NT2/D1 (cell line): Measurements from ENCODE around the gene CCDC50.
A peak's percentile ranks its signal among the peaks of the same experiment; 100 is the strongest.

Experiments
- DNase-seq: peaks from one replicate; pipeline ENCODE4 v3.0.0-alpha.2; 2011; ENCODE audit warnings: low read depth, low spot score
- H3K27me3 ChIP-seq: 2 replicates; pipeline ENCODE4 v1.6.0; 2011; ENCODE audit warnings: mild to moderate bottlenecking; ENCODE audit not compliant: insufficient read length, insufficient read depth
- H3K36me3 ChIP-seq: 2 replicates; pipeline ENCODE4 v1.6.1; 2011; ENCODE audit warnings: mild to moderate bottlenecking, low read length, mixed read lengths; ENCODE audit not compliant: insufficient read depth, insufficient read length
- H3K4me1 ChIP-seq: 2 replicates; pipeline ENCODE4 v1.5.1; 2011; ENCODE audit not compliant: insufficient read depth, insufficient read length
- H3K4me3 ChIP-seq: 2 replicates; pipeline ENCODE4 v1.5.1; 2011; ENCODE audit warnings: low read depth; ENCODE audit not compliant: insufficient read length
- H3K9ac ChIP-seq: 2 replicates; pipeline ENCODE4 v1.6.0; 2011; ENCODE audit warnings: low read depth; ENCODE audit not compliant: insufficient read length
- H3K9me3 ChIP-seq: 2 replicates; pipeline ENCODE4 v1.5.1; 2011; ENCODE audit warnings: mild to moderate bottlenecking, low read length; ENCODE audit not compliant: insufficient read depth
- SUZ12 ChIP-seq: IDR thresholded peaks from 2 replicates; pipeline ENCODE4 v1.6.1; 2011; ENCODE audit not compliant: insufficient read length, insufficient read depth; ENCODE audit errors: extremely low read depth
- YY1 ChIP-seq: IDR thresholded peaks from 2 replicates; pipeline ENCODE4 v1.6.1; 2011; ENCODE audit not compliant: insufficient read length, insufficient read depth
- ZNF274 ChIP-seq: IDR thresholded peaks from 2 replicates; pipeline ENCODE4 v1.6.1; 2011; ENCODE audit warnings: mild to moderate bottlenecking, low read depth, low read length

Gene CCDC50

DNA sequence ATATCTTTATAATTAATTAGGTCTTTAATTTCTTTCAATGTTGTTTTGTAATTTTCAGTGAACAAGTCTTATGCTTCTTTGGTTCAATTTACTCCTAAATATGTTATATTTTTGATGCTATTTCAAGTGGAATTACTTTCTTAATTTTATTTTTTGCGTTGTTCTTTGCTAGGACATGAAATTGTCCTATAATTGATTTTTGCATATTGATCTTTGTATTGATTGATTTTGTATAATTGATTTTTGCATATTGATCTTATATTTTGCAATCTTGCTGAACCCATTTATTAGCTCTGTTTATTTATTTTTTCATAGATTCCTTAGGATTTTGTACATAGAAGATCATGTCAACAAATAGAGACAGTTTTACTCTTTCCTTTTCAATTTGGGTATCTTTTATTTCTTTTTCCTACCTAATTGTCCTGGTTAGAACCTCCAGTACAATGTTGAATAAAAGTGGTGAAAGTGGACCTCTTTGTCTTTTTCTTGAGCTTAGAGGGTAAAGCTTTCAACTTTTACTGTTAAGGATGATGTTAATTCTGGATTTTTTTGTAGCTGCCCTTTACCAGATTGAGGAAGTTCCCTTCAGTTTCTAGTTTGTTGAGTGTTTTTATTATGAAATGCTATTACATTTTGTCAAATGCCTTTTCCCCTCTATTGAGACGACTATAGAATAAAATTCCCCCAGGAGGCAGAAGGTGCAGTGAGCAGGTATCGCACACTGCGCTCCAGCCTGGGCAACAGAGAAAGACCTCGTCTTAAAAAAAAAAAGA, 36.8 kb upstream of the CCDC50 start:
- H3K4me3 ChIP-seq: no peak overlapping the region
- H3K36me3 ChIP-seq: no peaks in the 10 kb centered on the region
- H3K9me3 ChIP-seq: no peaks in the 10 kb centered on the region
- no peaks in the 10 kb centered on the region for H3K27me3 ChIP-seq
- no peaks in the 10 kb centered on the region for H3K4me1 ChIP-seq
- no peak overlapping the region for H3K9ac ChIP-seq
- DNase-seq: no peak
- TF ChIP-seq SUZ12 (no peak), ZNF274 (no peak), YY1 (no peak)

DNA sequence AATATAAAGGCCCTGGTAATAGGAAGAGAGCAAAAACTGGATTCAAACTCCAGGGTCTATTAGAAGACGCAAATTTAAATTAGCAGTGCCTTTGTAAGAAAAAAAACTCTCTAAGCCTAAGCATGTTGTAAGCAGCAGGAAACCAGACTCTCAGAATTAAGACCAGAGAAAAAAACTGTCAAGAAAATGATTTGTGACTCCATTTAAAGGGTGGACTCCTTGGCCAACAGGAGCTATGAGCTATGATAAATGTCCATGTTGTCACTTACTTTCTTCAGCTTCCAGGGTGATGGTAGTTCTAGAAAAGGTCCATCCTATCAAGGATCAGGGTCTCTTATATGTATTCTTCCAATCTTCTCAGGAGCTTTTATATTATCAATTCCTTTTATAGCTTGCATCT, 34.9 kb upstream of the CCDC50 start:
- H3K4me1 ChIP-seq: no peaks in the 10 kb centered on the region
- DNase-seq: no peak
- peaks cover 2% of the 10 kb centered on the region; the same call in 1 of the 2 replicates for H3K9me3 ChIP-seq
- H3K9ac ChIP-seq: no peak overlapping the region
- TF ChIP-seq SUZ12: no peak
- no peak for TF ChIP-seq YY1
- no peak for TF ChIP-seq ZNF274
- no peaks in the 10 kb centered on the region for H3K36me3 ChIP-seq
- no peak overlapping the region for H3K4me3 ChIP-seq
- H3K27me3 ChIP-seq: no peaks in the 10 kb centered on the region

DNA sequence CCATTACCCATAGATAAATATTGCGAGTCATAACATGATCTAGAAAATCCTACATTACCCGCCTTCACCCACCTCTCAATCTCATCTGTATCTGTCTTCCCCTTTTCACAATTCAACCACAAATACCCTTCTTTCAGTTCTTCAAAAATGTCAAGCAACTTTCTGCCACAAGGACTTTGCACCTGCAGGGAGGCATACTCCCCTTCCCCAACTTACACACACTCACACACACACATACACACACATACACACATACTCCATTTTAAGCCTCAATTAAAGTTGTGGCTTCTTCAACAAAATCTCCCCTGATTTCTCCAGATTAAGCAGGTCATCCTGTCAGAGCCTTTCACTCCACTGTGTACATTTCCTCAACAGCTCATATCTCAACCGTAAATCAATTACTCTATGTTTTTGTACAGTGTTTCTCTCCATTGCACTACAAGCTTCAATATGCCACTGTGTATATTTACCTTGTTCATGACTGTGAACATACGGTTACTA, 33.1 kb upstream of the CCDC50 start:
- Histone ChIP-seq H3K9me3 (peaks cover 4% of the 10 kb centered on the region; the same call in 1 of the 2 replicates), H3K9ac (no peak overlapping the region), H3K4me1 (no peaks in the 10 kb centered on the region), H3K27me3 (no peaks in the 10 kb centered on the region), H3K4me3 (no peak overlapping the region), H3K36me3 (no peaks in the 10 kb centered on the region)
- no peak for DNase-seq
- TF ChIP-seq SUZ12 (no peak), ZNF274 (no peak), YY1 (no peak)

DNA sequence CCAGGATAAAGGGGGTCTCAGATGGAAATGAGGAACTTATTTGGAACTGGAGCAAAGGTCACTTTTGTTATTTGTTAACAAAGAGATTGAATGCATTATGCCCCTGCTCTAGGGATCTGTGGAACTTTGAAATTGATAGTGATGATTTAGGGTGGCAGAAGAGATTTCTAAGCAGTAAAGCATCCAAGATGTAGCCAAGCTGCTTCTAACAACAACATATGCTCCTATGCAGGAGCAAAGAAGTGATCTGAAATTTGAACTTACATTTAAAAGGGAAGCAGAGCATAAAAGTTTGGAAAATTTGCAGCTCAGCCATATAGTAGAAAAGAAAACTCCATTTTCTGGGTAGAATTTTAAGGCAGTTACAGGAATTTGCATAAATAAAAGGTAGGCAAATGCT, 30.3 kb upstream of the CCDC50 start:
- no peak overlapping the region for H3K4me3 ChIP-seq
- TF ChIP-seq ZNF274 (no peak), YY1 (no peak), SUZ12 (no peak)
- no peaks in the 10 kb centered on the region for H3K4me1 ChIP-seq
- no peaks in the 10 kb centered on the region for H3K27me3 ChIP-seq
- H3K9me3 ChIP-seq: peaks cover 4% of the 10 kb centered on the region; the same call in 1 of the 2 replicates
- H3K36me3 ChIP-seq: no peaks in the 10 kb centered on the region
- H3K9ac ChIP-seq: no peak overlapping the region
- no peak for DNase-seq

DNA sequence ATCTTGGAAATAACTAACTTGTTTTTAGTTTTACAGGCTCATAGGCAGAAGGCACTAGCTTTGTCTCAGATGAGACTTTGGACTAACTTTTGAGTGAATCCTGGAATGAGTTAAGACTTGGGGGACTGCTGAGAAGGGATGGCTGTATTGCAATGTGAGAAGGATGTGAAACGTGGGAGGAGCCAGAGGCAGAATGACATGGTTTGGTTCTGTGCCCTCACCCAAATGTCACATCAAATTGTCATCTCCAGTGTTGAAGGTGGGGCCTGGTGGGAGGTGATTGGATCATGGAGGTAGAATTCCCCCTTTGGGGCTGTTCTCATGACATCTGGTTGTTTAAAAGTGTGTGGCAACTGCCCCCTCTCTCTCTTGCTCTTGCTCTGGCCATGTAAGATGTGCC, 28.8 kb upstream of the CCDC50 start:
- DNase-seq: no peak
- H3K4me1 ChIP-seq: no peaks in the 10 kb centered on the region
- no peak overlapping the region for H3K4me3 ChIP-seq
- H3K9ac ChIP-seq: no peak overlapping the region
- H3K36me3 ChIP-seq: no peaks in the 10 kb centered on the region
- no peaks in the 10 kb centered on the region for H3K27me3 ChIP-seq
- peaks cover 4% of the 10 kb centered on the region; the same call in 1 of the 2 replicates for H3K9me3 ChIP-seq
- TF ChIP-seq SUZ12 (no peak), YY1 (no peak), ZNF274 (no peak)

DNA sequence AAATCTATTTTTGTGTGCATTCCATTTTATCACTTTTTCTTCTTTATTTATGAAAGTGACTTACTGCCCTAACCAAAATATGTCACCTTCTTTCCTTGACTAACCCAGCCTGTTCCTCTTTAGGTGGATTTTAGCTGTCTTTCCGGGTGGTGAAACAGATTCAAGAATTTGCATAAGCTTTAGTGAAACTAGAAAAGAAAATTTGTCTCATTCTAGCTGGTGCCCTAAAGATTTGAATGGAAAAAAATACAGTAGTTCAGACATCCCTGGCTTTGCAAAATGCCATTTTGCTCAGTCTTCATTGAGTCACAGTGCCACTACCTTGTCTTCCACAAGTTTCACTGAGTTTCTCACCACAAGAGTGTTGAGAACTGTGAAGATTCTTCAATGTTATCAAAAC, 28.2 kb upstream of the CCDC50 start:
- H3K9ac ChIP-seq: no peak overlapping the region
- no peak for TF ChIP-seq SUZ12
- no peak for TF ChIP-seq ZNF274
- no peak for TF ChIP-seq YY1
- H3K9me3 ChIP-seq: peaks cover 4% of the 10 kb centered on the region; the same call in 1 of the 2 replicates
- no peak overlapping the region for H3K4me3 ChIP-seq
- no peaks in the 10 kb centered on the region for H3K4me1 ChIP-seq
- no peaks in the 10 kb centered on the region for H3K27me3 ChIP-seq
- DNase-seq: no peak
- no peaks in the 10 kb centered on the region for H3K36me3 ChIP-seq

DNA sequence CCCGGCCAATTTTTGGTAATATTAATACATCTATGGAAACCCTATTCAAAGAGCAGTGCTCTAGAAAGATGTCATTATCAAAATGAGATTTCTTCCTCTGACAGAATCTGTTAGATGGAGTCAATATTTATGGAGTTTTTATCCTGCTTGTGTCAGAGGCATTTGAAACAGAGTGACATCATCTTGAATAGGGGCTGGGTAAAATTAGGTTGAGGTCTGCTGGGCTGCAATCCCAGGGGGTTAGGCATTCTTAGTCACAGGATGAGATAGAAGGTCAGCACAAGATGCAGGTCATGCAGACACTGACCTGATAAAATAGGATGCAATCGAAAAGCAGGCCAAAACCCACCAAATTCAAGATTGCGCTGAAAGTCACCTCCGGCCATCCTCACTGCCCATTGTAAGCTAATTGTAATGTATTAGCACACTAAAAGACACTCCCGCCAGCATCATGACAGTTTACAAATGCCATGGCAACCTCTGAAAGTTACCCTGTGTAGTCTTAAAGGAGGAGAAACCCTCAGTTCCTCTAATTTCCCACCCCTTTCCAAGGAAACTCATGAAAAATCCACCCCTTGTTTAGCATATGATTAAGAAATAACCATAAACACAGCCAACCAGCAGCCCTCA, 27.3 kb upstream of the CCDC50 start:
- no peaks in the 10 kb centered on the region for H3K4me1 ChIP-seq
- H3K36me3 ChIP-seq: no peaks in the 10 kb centered on the region
- no peak overlapping the region for H3K9ac ChIP-seq
- peak; percentile 57 for DNase-seq
- H3K9me3 ChIP-seq: peaks cover 4% of the 10 kb centered on the region; the same call in 1 of the 2 replicates
- no peaks in the 10 kb centered on the region for H3K27me3 ChIP-seq
- TF ChIP-seq ZNF274: no peak
- H3K4me3 ChIP-seq: no peak overlapping the region
